Prostate gland (tissue), 2 donors: ENCODE measurements around the gene ZFP36L1. TPM values are rescaled to one million over a fixed set of nuclear protein-coding genes. Genes with fewer than 3 reads are reported as not detected.

Experiments used
- DNase-seq: peaks from one replicate; pipeline ENCODE4 v3.0.0-alpha.2; 2019; ENCODE audit warnings: low spot score
- H3K27ac ChIP-seq, 2 donors: fragments of 200-600 bp; sonication (generic); 2 replicates each; pipeline ENCODE4 v1.5.1; 2017 to 2019
- H3K27me3 ChIP-seq: fragments of 200-600 bp; sonication (generic); replicated peaks from 2 replicates; pipeline ENCODE4 v1.5.1; 2019; ENCODE audit not compliant: insufficient read depth
- H3K36me3 ChIP-seq, 2 donors: fragments of 200-600 bp; sonication (generic); 1 replicate in 1 of 2; 2 replicates in 1 of 2; pipeline versions ENCODE4 v1.5.1 to v1.8.1; 2017 to 2019
- H3K4me1 ChIP-seq: fragments of 200-600 bp; sonication (generic); replicated peaks from 2 replicates; pipeline ENCODE4 v1.5.1; 2019
- H3K4me3 ChIP-seq, 2 donors: fragments of 200-600 bp; sonication (generic); 2 replicates each; pipeline ENCODE4 v1.5.1; 2017 to 2019
- H3K9me3 ChIP-seq: fragments of 200-600 bp; sonication (generic); 2 replicates; pipeline ENCODE4 v1.5.1; 2017
- POLR2A ChIP-seq: fragments of 450-650 bp; IDR thresholded peaks from one replicate; pipeline ENCODE4 v1.6.1; 2016; ENCODE audit warnings: antibody characterized with exemption, mild to moderate bottlenecking
- POLR2AphosphoS5 ChIP-seq: sonication (generic); formaldehyde crosslinking; IDR thresholded peaks from one replicate; pipeline ENCODE4 v1.6.1; 2017; ENCODE audit warnings: antibody characterized with exemption
- WGBS: methylation state at CpG from one replicate; pipeline ENCODE4 v1.1.5; 2018; 5-methylcytosine and 5-hydroxymethylcytosine counted together
- intact Hi-C: fragments of 100-400 bp; cut with DNase I; formaldehyde crosslinking; loops from one replicate; pipeline ENCODE4 v1.14.2; 2022
- total RNA-seq, 2 donors: library from RNA; depleted of rRNA; stranded (reverse); fragments of >200 nt; gene quantifications; one replicate each; pipeline ENCODE4 v1.1.0, GENCODE V29; 2016
- TF ChIP-seq, protein P1 (sequence below), 4 experiments: fragments of 200-600 bp in 2 of 4; fragments of 450-650 bp in 2 of 4; sonication (generic) in 2 of 4; IDR thresholded peaks; 1 replicate in 3 of 4; 2 replicates in 1 of 4; pipeline ENCODE4 v1.5.1; 2016 to 2019; ENCODE audit warnings: antibody characterized with exemption in 4 of 4, mild to moderate bottlenecking in 2 of 4, moderate library complexity in 2 of 4

The ZFP36L1 gene
- total RNA-seq, 2 donors from 2014 or later = 359 to 556 TPM

DNA sequence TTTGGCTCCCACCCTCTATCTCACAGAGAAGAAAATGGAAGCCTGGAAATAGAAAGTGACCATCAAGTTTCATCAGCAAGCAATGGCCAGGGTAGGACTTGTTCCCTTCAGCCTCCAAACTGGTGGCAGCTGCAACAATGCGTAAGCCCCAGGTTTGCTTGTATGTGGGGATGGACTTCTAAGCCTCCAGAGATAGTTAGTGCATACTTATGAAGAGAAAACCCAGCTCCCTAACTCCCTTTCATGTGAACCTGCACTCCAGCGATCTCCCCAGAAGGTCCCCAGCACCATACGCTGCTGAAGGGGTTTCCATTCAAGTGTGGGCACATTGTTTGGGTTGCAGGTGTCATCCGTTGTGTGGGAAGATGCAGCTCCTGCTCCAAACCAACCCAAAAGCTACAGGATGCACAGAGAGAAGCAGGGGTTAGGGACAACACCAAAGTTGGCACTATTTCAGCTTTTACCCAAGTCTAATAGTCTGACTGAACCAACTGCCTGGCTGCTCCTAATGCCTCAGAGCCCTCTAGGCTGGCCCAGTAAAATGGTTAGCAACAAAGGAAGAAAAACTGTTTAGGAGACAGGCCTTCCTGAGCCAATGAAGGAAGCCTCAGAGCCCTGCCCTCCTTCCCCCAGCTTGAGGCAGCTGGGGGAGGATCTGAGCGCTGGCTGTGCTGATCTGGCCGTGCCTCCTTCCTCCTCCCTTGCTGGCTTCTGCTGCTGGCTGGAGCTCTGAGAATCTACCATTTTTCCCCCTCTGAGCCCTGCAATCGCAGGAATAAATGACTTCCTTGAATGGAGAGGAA is 12.3 kb downstream of the ZFP36L1 start:
- intact Hi-C loops = loop anchor here (5.0 kb wide), 1 partner anchor 103 kb away; no protein-coding TSS in a partner anchor
- no peaks in the 10 kb centered on the region for H3K27me3 ChIP-seq
- peaks cover 19% of the 10 kb centered on the region for H3K4me1 ChIP-seq
- H3K9me3 ChIP-seq = no peaks in the 10 kb centered on the region
- 44% methylated on average over 7 of the region's 7 CpGs for WGBS
- TF ChIP-seq, protein P1, sequence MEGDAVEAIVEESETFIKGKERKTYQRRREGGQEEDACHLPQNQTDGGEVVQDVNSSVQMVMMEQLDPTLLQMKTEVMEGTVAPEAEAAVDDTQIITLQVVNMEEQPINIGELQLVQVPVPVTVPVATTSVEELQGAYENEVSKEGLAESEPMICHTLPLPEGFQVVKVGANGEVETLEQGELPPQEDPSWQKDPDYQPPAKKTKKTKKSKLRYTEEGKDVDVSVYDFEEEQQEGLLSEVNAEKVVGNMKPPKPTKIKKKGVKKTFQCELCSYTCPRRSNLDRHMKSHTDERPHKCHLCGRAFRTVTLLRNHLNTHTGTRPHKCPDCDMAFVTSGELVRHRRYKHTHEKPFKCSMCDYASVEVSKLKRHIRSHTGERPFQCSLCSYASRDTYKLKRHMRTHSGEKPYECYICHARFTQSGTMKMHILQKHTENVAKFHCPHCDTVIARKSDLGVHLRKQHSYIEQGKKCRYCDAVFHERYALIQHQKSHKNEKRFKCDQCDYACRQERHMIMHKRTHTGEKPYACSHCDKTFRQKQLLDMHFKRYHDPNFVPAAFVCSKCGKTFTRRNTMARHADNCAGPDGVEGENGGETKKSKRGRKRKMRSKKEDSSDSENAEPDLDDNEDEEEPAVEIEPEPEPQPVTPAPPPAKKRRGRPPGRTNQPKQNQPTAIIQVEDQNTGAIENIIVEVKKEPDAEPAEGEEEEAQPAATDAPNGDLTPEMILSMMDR (IDR thresholded peaks at IDR 0.05) = no peak
- no peak for TF ChIP-seq POLR2AphosphoS5
- no peak for TF ChIP-seq POLR2A
- no peak overlapping the region for H3K4me3 ChIP-seq
- DNase-seq = no peak
- no peaks in the 10 kb centered on the region for H3K36me3 ChIP-seq
- H3K27ac ChIP-seq = peak overlapping the region; percentile 54 to 66

DNA sequence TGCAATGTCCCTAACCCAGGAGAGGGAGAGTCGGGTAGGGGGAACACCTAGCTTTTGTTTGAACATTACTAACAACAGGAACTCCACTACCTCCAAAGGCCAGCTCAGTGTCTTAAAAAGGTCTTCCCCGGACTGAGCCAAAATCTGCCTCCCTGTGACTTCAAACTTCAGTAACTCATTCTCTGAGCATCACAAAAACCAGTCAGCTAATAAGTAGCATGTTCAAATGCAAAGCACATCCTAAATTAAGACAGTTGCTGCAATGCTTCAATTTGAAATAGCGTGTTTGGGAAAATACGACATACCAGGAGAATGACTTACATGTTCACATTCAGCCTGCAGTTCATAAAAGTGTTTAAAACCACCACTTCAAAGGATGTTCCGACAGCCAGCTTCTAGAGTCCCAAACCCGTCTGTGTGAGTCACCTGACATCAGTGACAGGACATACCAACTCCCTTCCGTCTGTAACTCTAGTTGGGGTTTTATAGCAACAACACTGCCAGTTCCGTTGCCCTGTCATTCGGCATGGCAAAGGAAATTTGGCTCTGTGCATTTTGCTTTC is 13.0 kb downstream of the ZFP36L1 start:
- DNase-seq = peak; percentile 79
- 10% methylated on average over 9 of the region's 9 CpGs for WGBS
- Histone ChIP-seq H3K4me1 (peaks cover 19% of the 10 kb centered on the region), H3K9me3 (no peaks in the 10 kb centered on the region), H3K27me3 (no peaks in the 10 kb centered on the region), H3K27ac (peak overlapping the region; percentile 54 to 66), H3K4me3 (no peak overlapping the region), H3K36me3 (no peaks in the 10 kb centered on the region)
- TF ChIP-seq, protein P1 (IDR thresholded peaks at IDR 0.05) = no peak
- no peak for TF ChIP-seq POLR2A
- peak; percentile 90 for TF ChIP-seq POLR2AphosphoS5
- intact Hi-C loops = loop anchor here (5.0 kb wide), 1 partner anchor 103 kb away; no protein-coding TSS in a partner anchor

DNA sequence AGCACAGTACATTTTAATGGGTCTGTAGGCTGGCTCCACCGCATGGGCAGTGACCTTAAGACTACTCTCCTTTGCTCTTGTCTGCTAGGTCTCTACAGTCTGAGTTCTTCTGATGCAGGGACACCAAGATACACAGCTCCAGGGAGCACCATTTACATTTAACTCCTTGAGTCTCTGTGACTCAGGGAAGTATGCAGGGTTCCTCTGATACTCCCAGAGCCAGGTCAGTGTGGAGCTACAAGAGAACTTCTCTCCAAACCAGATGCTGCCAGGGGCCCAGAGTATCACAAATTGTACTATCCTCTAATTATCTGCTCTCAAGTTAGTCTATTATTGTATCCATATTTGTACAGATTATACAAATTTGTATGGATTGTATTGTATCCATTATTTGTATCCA is 15.2 kb downstream of the ZFP36L1 start:
- no peak for DNase-seq
- Histone ChIP-seq H3K27ac (no peak overlapping the region), H3K36me3 (no peaks in the 10 kb centered on the region), H3K9me3 (no peaks in the 10 kb centered on the region), H3K4me3 (no peak overlapping the region), H3K4me1 (peaks cover 19% of the 10 kb centered on the region), H3K27me3 (no peaks in the 10 kb centered on the region)
- WGBS = 85% methylated on average over 1 of the region's 1 CpG
- no peak for TF ChIP-seq POLR2AphosphoS5
- TF ChIP-seq, protein P1 (IDR thresholded peaks at IDR 0.05) = no peak
- TF ChIP-seq POLR2A = no peak
- intact Hi-C loops = no loop called here

DNA sequence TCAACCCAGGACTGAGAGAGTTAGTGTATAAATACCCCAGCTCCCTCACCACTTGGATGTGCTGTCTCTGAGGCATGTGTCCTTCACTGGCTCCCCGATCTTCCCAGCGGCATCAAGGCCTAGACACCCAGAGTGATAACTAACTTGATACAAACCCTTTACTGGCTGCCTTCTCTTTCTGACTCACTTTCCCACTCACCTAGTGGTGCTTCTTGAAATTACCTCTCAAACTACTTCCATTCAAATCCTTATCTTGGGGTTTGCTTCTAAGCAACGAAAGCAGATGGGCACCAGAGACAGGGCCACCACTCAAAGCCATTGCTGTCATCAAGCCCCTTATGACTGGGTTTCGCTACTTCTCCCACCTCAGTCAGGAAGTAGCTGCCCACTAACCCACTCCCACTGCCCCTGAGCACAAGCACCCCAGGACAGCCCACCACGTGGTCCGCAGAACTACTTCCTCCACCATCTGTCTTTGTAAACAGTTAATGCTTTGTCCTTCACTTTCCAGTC is 17.2 kb downstream of the ZFP36L1 start:
- no peak for DNase-seq
- Histone ChIP-seq H3K36me3 (no peaks in the 10 kb centered on the region), H3K4me3 (no peak overlapping the region), H3K4me1 (peaks cover 15% of the 10 kb centered on the region), H3K27me3 (no peaks in the 10 kb centered on the region), H3K9me3 (no peaks in the 10 kb centered on the region), H3K27ac (no peak overlapping the region)
- intact Hi-C loops = no loop called here
- WGBS = 88% methylated on average over 6 of the region's 6 CpGs
- TF ChIP-seq POLR2AphosphoS5 (no peak), POLR2A (no peak)
- TF ChIP-seq, protein P1 (IDR thresholded peaks at IDR 0.05) = no peak
